ENCODE measurements around the gene PPP3CA.

DNA sequence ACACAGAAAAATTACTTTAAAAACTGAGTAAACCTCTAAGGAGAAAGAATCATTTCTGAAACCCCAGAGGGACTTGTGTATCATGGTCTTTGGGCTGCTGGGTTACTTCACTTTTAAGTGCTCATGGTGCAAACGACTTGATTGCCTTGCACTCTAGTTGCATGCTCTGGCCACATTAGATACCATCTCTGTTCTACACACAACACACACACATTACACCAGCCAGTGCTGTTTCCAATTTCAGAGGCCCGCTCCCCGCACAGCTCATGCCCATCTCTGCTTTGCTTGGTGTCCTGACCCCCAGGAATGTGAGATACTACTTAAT is 2.1 kb downstream of the PPP3CA start:
- TF ChIP-seq, protein P1, sequence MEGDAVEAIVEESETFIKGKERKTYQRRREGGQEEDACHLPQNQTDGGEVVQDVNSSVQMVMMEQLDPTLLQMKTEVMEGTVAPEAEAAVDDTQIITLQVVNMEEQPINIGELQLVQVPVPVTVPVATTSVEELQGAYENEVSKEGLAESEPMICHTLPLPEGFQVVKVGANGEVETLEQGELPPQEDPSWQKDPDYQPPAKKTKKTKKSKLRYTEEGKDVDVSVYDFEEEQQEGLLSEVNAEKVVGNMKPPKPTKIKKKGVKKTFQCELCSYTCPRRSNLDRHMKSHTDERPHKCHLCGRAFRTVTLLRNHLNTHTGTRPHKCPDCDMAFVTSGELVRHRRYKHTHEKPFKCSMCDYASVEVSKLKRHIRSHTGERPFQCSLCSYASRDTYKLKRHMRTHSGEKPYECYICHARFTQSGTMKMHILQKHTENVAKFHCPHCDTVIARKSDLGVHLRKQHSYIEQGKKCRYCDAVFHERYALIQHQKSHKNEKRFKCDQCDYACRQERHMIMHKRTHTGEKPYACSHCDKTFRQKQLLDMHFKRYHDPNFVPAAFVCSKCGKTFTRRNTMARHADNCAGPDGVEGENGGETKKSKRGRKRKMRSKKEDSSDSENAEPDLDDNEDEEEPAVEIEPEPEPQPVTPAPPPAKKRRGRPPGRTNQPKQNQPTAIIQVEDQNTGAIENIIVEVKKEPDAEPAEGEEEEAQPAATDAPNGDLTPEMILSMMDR (IDR thresholded peaks at IDR 0.05), result no peak
- no peak for TF ChIP-seq POLR2A (IDR thresholded peaks at IDR 0.05)
